Pancreas (tissue), 10 donors: ENCODE measurements around the gene MGAT5B. TPM values are rescaled to one million over a fixed set of nuclear protein-coding genes. Genes with fewer than 3 reads are reported as not detected.

Source experiments
- ATAC-seq, 4 donors: fragments of 200-7000 bp; cut with Tn5 transposase; one replicate each; pipeline versions ENCODE4 v1.8.0 to v1.9.1; 2020; ENCODE audit warnings: mild to moderate bottlenecking in 4 of 4, moderate library complexity in 4 of 4
- DNase-seq, 6 donors: peaks; one replicate each; pipeline ENCODE4 v3.0.0-alpha.2; 2020
- FAIRE-seq: peaks from 2 replicates; lab custom pipeline; 2012; peaks lifted over from hg19 to GRCh38; lab: Jason Lieb, UNC
- H3K27ac ChIP-seq, 4 donors: fragments of 200-600 bp; sonication (generic); 1 replicate in 3 of 4; 2 replicates in 1 of 4; pipeline versions ENCODE4 v1.5.0 to v1.8.0; 2020
- H3K27me3 ChIP-seq, 4 donors: fragments of 200-600 bp; one replicate each; pipeline ENCODE4 v1.8.0; 2021
- H3K36me3 ChIP-seq, 3 donors: fragments of 200-600 bp; sonication (generic) in 1 of 3; one replicate each; pipeline versions ENCODE4 v1.5.0 to v1.8.0; 2020 to 2021
- H3K4me1 ChIP-seq, 3 donors: fragments of 200-600 bp; one replicate each; pipeline ENCODE4 v1.8.0; 2021
- H3K4me3 ChIP-seq, 4 donors: fragments of 200-600 bp; sonication (generic) in 2 of 4; one replicate each; pipeline versions ENCODE4 v1.5.0 to v1.8.0; 2020 to 2021
- H3K9me3 ChIP-seq, 4 donors: fragments of 200-600 bp; one replicate each; pipeline ENCODE4 v1.8.0; 2021
- WGBS, 2 donors: extraction: QIAGEN DNeasy Blood & Tissue Kit; methylation state at CpG; one replicate each; pipeline ENCODE4 v1.1.7; 2013; 5-methylcytosine and 5-hydroxymethylcytosine counted together
- intact Hi-C, 3 donors: fragments of 100-400 bp; cut with DNase I; formaldehyde crosslinking; loops; one replicate each; pipeline versions ENCODE4 v1.11.1 to v1.14.2; 2022
- polyA plus RNA-seq, 2 donors: library from polyadenylated mRNA; stranded (reverse); fragments of 200-250 nt; gene quantifications; one replicate each; pipeline ENCODE4 v1.2.3, GENCODE V29; 2013
- total RNA-seq, 6 donors: library from RNA; stranded (reverse); fragmentation: NEBNext Ultra II Directional in 4 of 6; extraction: Animal tissue kit (Norgen Biotek cat#: 25700) in 4 of 6; gene quantifications; one replicate each; pipeline versions ENCODE4 v1.2.1 to v1.2.4, GENCODE V29; 2021 to 2023
- TF ChIP-seq, protein P1 (sequence below), 4 donors: fragments of 200-600 bp; sonication (generic) in 3 of 4; IDR thresholded peaks; one replicate each; pipeline versions ENCODE4 v1.5.0 to v1.8.0; 2021; ENCODE audit warnings: antibody characterized with exemption in 4 of 4
- donor health status: healthy with polysubstance abuse.
- donor health status: DM: no; HTN: no; CAD: no; lungs with moderate emphysema.
- donor health status: DM: no; HTN: no; CAD: no.
- donor health status: control.
- donor health status: control.
- donor health status: Bipolar disorder and iron deficiency.
- donor health status: DM: yes; HTN: yes; CAD: no.
- donor health status: DM: no; HTN: no; CAD: no.
- donor health status: DM: no; HTN: no; CAD: no.
- donor health status: DM: yes; HTN: yes; CAD: no.

Gene MGAT5B
- total and polyA plus RNA-seq, 8 donors = 0.21 to 1.2 (median 0.25) TPM; not detected in 1

DNA sequence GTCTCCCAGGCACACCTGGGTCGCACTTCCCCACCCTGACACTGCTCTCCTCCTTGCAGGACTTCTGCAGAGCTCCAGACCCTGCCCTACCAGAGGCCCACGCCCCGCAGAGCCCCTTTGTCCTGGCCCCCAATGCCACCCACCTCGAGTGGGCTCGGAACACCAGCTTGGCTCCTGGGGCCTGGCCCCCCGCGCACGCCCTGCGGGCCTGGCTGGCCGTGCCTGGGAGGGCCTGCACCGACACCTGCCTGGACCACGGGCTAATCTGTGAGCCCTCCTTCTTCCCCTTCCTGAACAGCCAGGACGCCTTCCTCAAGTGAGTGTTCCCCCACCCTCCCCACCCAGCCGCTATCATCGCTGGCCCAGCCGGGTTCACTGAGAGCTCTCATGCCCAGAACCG lies 79.6 kb downstream of the MGAT5B start:
- intact Hi-C loops = no loop called here
- no peak for FAIRE-seq

DNA sequence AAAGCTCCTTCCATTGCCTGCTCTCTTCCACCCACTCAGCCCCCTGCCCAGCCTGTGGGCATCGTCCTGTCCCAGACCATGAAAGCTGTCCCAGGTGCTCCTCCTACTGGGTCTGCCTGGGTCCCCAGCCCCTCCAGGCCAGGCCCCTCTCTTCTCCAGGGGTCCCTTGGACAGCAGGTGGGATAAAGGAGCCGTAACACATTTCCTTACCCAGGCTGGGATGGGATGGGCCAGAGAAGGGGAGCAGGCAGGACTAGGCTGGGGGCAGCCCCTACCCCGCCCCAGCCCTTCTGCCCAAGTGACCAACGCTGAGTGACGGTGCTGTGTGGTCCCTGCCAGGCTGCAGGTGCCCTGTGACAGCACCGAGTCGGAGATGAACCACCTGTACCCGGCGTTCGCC lies 80.1 kb downstream of the MGAT5B start:
- FAIRE-seq (no peak), ATAC-seq (no peak), DNase-seq (no peak)
- TF ChIP-seq, protein P1, sequence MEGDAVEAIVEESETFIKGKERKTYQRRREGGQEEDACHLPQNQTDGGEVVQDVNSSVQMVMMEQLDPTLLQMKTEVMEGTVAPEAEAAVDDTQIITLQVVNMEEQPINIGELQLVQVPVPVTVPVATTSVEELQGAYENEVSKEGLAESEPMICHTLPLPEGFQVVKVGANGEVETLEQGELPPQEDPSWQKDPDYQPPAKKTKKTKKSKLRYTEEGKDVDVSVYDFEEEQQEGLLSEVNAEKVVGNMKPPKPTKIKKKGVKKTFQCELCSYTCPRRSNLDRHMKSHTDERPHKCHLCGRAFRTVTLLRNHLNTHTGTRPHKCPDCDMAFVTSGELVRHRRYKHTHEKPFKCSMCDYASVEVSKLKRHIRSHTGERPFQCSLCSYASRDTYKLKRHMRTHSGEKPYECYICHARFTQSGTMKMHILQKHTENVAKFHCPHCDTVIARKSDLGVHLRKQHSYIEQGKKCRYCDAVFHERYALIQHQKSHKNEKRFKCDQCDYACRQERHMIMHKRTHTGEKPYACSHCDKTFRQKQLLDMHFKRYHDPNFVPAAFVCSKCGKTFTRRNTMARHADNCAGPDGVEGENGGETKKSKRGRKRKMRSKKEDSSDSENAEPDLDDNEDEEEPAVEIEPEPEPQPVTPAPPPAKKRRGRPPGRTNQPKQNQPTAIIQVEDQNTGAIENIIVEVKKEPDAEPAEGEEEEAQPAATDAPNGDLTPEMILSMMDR (IDR thresholded peaks at IDR 0.05) = no peak
- 85 to 89% methylated on average over 10 of the region's 10 CpGs for WGBS, 2 donors
- intact Hi-C loops = no loop called here
- Histone ChIP-seq H3K4me3 (no peak overlapping the region), H3K27ac (no peak overlapping the region), H3K9me3 (no peaks in the 10 kb centered on the region), H3K27me3 (no peaks in the 10 kb centered on the region), H3K4me1 (no peaks in the 10 kb centered on the region), H3K36me3 (no peaks in the 10 kb centered on the region)

More for the DNA sequence above, 79.6 kb downstream of the MGAT5B start:
- no peak overlapping the region for H3K27ac ChIP-seq
- H3K4me3 ChIP-seq = no peak overlapping the region
- TF ChIP-seq, protein P1 (IDR thresholded peaks at IDR 0.05) = no peak
- H3K36me3 ChIP-seq = no peaks in the 10 kb centered on the region
- no peak for DNase-seq
- H3K9me3 ChIP-seq = no peaks in the 10 kb centered on the region
- ATAC-seq = no peak
- no peaks in the 10 kb centered on the region for H3K27me3 ChIP-seq
- WGBS, 2 donors = 75 to 80% methylated on average over 16 to 17 of the region's 17 CpGs
- H3K4me1 ChIP-seq = no peaks in the 10 kb centered on the region

DNA sequence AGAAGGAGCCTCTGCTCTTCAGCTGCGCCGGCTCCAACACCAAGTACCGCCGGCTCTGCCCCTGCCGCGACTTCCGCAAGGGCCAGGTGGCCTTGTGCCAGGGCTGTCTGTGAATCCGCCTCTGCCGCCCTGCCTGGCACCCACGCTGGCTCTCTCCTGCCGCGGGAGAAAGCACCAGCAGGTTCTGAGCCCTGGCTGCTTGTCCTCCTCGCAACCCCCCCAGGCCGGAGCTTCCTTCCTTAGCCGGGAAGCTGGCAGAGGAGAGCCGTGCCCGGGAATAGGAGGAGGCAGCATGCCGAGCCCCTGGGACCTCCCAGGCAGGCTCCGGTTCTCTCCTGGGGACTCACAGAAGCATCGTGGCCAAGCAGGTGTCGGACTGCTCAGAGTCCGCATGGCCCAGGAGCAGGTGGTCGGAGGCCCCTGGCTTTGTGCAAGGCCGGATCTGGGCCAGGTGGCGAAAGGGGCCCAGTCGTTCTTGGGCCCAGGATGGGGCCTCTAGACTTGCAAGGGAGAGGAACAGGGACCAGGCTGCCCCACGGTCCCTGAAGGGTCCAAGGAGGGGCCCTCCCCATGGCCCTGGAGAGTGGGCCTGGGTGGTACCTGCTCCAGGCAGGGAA lies 80.6 kb downstream of the MGAT5B start:
- no peak overlapping the region for H3K27ac ChIP-seq
- no peaks in the 10 kb centered on the region for H3K27me3 ChIP-seq
- ATAC-seq (no peak), DNase-seq (no peak), FAIRE-seq (no peak)
- H3K9me3 ChIP-seq = no peaks in the 10 kb centered on the region
- no peaks in the 10 kb centered on the region for H3K36me3 ChIP-seq
- TF ChIP-seq, protein P1 (IDR thresholded peaks at IDR 0.05) = no peak
- H3K4me1 ChIP-seq = no peaks in the 10 kb centered on the region
- 77 to 78% methylated on average over 23 to 27 of the region's 27 CpGs for WGBS, 2 donors
- H3K4me3 ChIP-seq = no peak overlapping the region
- intact Hi-C loops = no loop called here

DNA sequence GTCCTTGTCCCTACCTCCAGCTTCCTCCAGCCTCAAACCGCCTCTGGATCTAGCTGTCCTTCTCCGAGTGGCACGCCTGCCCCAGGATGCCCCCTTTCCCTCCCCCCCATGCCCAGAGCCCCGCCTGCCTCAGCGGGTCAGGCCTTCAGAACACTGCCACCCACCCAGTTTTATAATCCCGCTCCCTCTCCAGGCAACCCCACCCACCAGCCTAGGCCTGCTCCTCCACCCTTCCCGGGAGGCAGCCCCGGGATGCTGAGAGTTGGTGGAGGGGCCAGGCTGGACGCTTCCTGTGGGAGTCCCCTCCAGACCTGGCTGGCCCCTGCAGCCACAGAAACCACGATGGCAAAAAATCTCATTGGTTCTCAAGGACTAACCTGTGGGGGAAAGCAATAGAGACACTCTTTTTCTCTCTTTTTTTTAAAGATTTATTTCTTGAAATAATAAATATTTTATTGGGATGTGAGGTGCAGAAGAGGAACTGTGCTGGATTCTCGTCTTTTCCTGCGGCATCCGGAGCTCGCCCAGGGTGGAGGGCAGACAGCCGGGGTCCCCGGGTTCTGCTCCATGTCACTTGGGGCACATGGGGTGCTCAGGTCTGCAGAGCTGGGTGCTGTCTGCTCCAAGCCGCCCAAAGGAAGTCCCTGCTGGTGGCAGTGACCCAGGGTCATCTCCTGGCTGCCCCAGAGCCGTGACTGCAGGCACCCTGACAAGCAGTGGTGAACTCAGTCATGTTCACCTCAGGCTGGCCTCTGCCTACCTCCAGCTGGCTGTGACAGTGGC lies 81.9 kb downstream of the MGAT5B start:
- FAIRE-seq (no peak), DNase-seq (no peak), ATAC-seq (no peak)
- TF ChIP-seq, protein P1 (IDR thresholded peaks at IDR 0.05) = no peak
- 49 to 64% methylated on average over 18 of the region's 18 CpGs for WGBS, 2 donors
- H3K9me3 ChIP-seq = no peaks in the 10 kb centered on the region
- no peaks in the 10 kb centered on the region for H3K36me3 ChIP-seq
- intact Hi-C loops = no loop called here
- no peaks in the 10 kb centered on the region for H3K4me1 ChIP-seq
- H3K27me3 ChIP-seq = no peaks in the 10 kb centered on the region
- no peak overlapping the region for H3K4me3 ChIP-seq
- no peak overlapping the region for H3K27ac ChIP-seq
